Small intestine (tissue), 7 donors: Measurements from ENCODE around the gene GID8. TPM values are rescaled to one million over a fixed set of nuclear protein-coding genes. Genes with fewer than 3 reads are reported as not detected.

Experiments used
- DNase-seq, 2 donors: peaks; one replicate each; pipeline versions ENCODE4 v3.0.0 to v3.0.0-alpha.2; 2013
- FAIRE-seq: peaks from 2 replicates; lab custom pipeline; 2012; peaks lifted over from hg19 to GRCh38; lab: Jason Lieb, UNC
- H3K27ac ChIP-seq, 3 donors: one replicate each; pipeline ENCODE4 v1.5.1; 2013; ENCODE audit warnings: low read length in 2 of 3, mild to moderate bottlenecking in 2 of 3, control low read depth in 1 of 3, inconsistent platforms in 1 of 3, low read depth in 1 of 3, moderate library complexity in 1 of 3
- H3K27me3 ChIP-seq, 3 donors: one replicate each; pipeline ENCODE4 v1.6.1; 2013; ENCODE audit warnings: low read length in 3 of 3, inconsistent platforms in 1 of 3; ENCODE audit not compliant: control insufficient read depth in 3 of 3, insufficient read depth in 3 of 3
- H3K36me3 ChIP-seq, 3 donors: one replicate each; pipeline ENCODE4 v1.6.1; 2013; ENCODE audit warnings: low read length in 3 of 3, inconsistent platforms in 1 of 3, low read depth in 1 of 3, mild to moderate bottlenecking in 1 of 3, moderate library complexity in 1 of 3; ENCODE audit not compliant: control insufficient read depth in 3 of 3, insufficient read depth in 2 of 3
- H3K4me1 ChIP-seq, 3 donors: one replicate each; pipeline ENCODE4 v1.6.1; 2013; ENCODE audit warnings: low read length in 2 of 3, inconsistent platforms in 1 of 3, low read depth in 1 of 3, mild to moderate bottlenecking in 1 of 3, moderate library complexity in 1 of 3; ENCODE audit not compliant: control insufficient read depth in 3 of 3, insufficient read depth in 2 of 3
- H3K4me3 ChIP-seq, 3 donors: one replicate each; pipeline ENCODE4 v1.5.1; 2013; ENCODE audit warnings: low read length in 3 of 3, control low read depth in 1 of 3, inconsistent platforms in 1 of 3, low read depth in 1 of 3, mild to moderate bottlenecking in 1 of 3, moderate library complexity in 1 of 3
- H3K9me3 ChIP-seq, 2 donors: one replicate each; pipeline ENCODE4 v1.6.1; 2013; ENCODE audit warnings: low read depth in 1 of 2, low read length in 1 of 2; ENCODE audit not compliant: control insufficient read depth in 2 of 2, insufficient read depth in 1 of 2
- WGBS, 3 donors: extraction: QIAGEN DNeasy Blood & Tissue Kit; methylation state at CpG; one replicate each; pipeline ENCODE4 v1.1.7; 2013; 5-methylcytosine and 5-hydroxymethylcytosine counted together
- polyA plus RNA-seq, 4 donors: library from polyadenylated mRNA; stranded (reverse) in 3 of 4; unstranded in 1 of 4; fragments of 200-250 nt in 3 of 4; fragments of 120-200 nt in 1 of 4; gene quantifications; one replicate each; pipeline versions ENCODE4 v1.2.1 to v1.2.3, GENCODE V29; 2013
- donor health status: healthy with polysubstance abuse.
- donor health status: control.
- donor health status: control.
- donor health status: Bipolar disorder and iron deficiency.
- donor health status: healthy.

The GID8 gene
- polyA plus RNA-seq, 4 donors: 14.3 to 31.0 (median 17.1) TPM

GRCh38 chr20:62971950-62972844, 34.2 kb downstream of the GID8 start:
- no peak overlapping the region for H3K27ac ChIP-seq
- H3K27me3 ChIP-seq: peaks cover 2 to 52% (median 18%) of the 10 kb centered on the region in 3 donors
- no peak for FAIRE-seq
- H3K4me1 ChIP-seq: peaks cover 0 to 6% (median 0%) of the 10 kb centered on the region in 3 donors
- 4 to 6% (median 5%) methylated on average over 35 to 38 of the region's 38 CpGs for WGBS, 3 donors
- DNase-seq: peak; percentile 72 to 88
- H3K4me3 ChIP-seq: no peak overlapping the region
- no peaks in the 10 kb centered on the region for H3K36me3 ChIP-seq
- H3K9me3 ChIP-seq: no peaks in the 10 kb centered on the region

DNA sequence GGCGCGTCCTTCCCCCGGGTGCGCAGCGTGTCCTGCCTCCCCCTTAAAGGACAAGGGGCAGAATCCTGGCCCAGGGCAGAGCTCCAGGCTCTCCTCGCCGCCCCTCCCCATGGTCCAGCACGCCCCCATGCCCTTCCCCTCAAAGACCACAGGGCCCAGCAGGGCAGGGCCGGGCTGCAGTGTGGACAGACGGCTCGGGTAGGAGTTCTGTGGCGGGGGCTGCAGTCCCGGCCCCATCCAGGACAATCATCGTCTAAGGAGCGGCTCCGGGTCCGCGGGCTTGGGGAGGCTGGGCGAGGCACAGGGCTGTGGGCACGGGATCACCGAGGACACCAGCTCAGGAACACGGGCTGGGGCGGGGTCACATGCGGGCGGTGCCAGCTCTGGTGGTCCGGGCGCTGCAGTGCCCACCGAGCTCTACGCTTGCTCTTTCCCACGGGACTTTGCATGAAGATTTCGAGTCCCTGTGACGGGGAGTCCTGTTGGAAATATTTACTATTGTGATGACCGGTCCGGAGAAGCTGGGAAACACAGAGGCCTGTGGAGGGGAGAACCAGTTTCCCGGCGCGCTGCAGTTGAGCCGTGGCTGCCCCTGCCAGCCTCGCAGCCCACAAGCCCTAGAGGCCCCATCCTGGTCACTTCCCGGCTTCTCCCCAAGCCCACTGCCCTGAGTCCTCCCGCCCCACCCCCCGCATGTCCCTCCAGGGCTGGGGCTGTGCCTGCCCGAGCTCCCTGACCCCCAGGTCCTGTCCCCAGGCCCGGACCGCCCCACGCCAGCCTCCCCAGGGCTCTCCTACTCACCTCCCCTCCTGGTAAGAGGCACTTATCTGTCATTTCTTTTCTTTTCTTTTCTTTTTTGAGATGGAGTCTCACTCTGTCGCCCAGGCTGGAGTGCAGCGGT, 35.1 kb downstream of the GID8 start:
- 18 to 21% (median 19%) methylated on average over 42 to 48 of the region's 48 CpGs for WGBS, 3 donors
- Histone ChIP-seq H3K27me3 (peaks cover 2 to 55% (median 18%) of the 10 kb centered on the region in 3 donors), H3K27ac (no peak overlapping the region), H3K4me1 (peaks cover 0 to 6% (median 0%) of the 10 kb centered on the region in 3 donors), H3K36me3 (no peaks in the 10 kb centered on the region), H3K4me3 (no peak overlapping the region), H3K9me3 (no peaks in the 10 kb centered on the region)
- FAIRE-seq: no peak
- DNase-seq: peak in 1 of 2 donors; percentile 10

DNA sequence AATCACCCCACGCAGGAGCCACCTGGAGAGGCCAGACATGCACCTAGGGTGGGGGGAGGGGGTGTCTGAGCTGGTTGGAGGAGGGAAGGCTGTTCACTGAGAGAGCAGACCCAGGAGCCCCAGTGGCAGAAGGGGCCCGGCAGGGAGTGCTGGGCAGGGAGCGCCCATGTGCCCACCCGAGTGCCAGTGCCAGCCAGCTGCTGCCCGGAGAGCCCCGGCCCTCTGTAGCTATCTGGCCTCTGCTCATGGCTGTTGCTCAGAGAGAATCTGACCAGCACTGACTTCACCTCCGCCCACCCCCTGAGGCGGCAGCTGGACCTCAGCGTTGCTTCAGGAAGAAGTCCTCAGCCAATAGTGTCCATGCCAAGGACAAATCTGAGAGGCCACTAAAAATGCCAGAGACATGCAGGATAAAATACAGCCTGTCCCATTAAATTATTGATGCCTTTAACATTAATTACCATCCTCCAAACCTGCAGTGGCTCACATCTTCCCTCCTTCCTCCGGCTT, 37.4 kb downstream of the GID8 start:
- no peak overlapping the region for H3K27ac ChIP-seq
- no peaks in the 10 kb centered on the region for H3K36me3 ChIP-seq
- 61 to 73% (median 69%) methylated on average over 9 to 10 of the region's 10 CpGs for WGBS, 3 donors
- peaks cover 0 to 6% (median 0%) of the 10 kb centered on the region in 3 donors for H3K4me1 ChIP-seq
- FAIRE-seq: no peak
- no peaks in the 10 kb centered on the region for H3K9me3 ChIP-seq
- H3K4me3 ChIP-seq: no peak overlapping the region
- no peak for DNase-seq
- peaks cover 14 to 70% (median 29%) of the 10 kb centered on the region in 3 donors for H3K27me3 ChIP-seq

GRCh38 chr20:62975812-62976508, 38.0 kb downstream of the GID8 start:
- no peaks in the 10 kb centered on the region for H3K9me3 ChIP-seq
- WGBS, 3 donors: 44 to 60% (median 55%) methylated on average over 9 of the region's 9 CpGs
- no peak overlapping the region for H3K4me3 ChIP-seq
- no peak overlapping the region for H3K27ac ChIP-seq
- no peaks in the 10 kb centered on the region for H3K36me3 ChIP-seq
- FAIRE-seq (no peak), DNase-seq (no peak)
- peaks cover 0 to 6% (median 0%) of the 10 kb centered on the region in 3 donors for H3K4me1 ChIP-seq
- H3K27me3 ChIP-seq: peaks cover 14 to 74% (median 29%) of the 10 kb centered on the region in 3 donors

GRCh38 chr20:62976886-62977285, 38.9 kb downstream of the GID8 start:
- no peak overlapping the region for H3K4me3 ChIP-seq
- no peak for DNase-seq
- no peak for FAIRE-seq
- H3K9me3 ChIP-seq: no peaks in the 10 kb centered on the region
- H3K27ac ChIP-seq: no peak overlapping the region
- 87 to 89% (median 88%) methylated on average over 15 to 16 of the region's 16 CpGs for WGBS, 3 donors
- H3K27me3 ChIP-seq: peaks cover 12 to 79% (median 34%) of the 10 kb centered on the region in 3 donors
- H3K4me1 ChIP-seq: peaks cover 0 to 6% (median 0%) of the 10 kb centered on the region in 3 donors
- H3K36me3 ChIP-seq: no peaks in the 10 kb centered on the region

DNA sequence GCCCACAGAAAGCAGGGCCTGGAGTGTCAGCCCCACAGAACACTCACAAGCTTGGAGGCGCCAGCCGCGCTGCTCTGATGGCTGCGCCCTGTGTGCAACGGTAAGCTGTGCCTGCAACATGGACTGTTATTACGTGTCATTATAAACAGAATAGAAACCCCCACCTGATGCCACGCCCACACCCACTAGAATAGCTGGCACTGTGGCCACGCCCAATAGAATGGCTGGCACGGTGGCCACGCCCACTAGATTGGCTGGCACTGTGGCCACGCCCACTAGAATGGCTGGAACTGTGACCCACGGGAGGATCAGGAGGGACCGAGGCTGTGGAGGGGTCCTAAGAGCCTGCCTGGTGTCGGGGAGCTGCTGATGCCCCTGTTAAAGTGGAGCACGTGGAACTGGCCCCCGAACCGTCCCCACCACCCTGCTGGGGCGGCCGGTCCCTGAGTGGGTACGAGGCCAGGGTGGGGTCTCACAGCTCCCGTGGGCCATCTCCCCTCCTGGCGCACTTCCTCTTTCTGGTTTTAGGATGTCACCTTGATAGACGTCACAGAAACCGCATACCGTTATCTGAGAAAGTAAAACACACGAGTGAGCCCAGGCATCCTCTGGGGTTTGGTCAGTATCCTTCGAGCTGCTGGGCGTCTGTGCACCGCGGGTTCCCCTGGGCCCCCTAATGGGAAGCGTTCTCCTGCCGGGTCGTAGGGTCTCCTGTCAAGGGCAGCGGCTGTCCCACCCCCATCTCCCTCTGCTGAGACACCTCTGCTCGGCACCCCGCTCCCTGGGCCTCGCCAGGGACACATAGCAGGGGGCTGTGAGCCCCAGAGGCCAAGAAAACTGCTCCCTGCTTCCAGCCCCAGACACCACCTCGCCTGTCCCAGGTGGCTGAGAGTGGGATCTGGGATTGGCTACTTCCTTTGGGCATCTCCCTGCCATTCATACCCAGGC, 39.9 kb downstream of the GID8 start:
- Histone ChIP-seq H3K9me3 (no peaks in the 10 kb centered on the region), H3K27me3 (peaks cover 15 to 83% (median 35%) of the 10 kb centered on the region in 3 donors), H3K4me3 (no peak overlapping the region), H3K4me1 (peaks cover 0 to 3% (median 0%) of the 10 kb centered on the region in 3 donors), H3K27ac (no peak overlapping the region), H3K36me3 (no peaks in the 10 kb centered on the region)
- WGBS, 3 donors: 49 to 56% (median 51%) methylated on average over 38 of the region's 38 CpGs
- DNase-seq (peak in 1 of 2 donors; percentile 35), FAIRE-seq (no peak)

DNA sequence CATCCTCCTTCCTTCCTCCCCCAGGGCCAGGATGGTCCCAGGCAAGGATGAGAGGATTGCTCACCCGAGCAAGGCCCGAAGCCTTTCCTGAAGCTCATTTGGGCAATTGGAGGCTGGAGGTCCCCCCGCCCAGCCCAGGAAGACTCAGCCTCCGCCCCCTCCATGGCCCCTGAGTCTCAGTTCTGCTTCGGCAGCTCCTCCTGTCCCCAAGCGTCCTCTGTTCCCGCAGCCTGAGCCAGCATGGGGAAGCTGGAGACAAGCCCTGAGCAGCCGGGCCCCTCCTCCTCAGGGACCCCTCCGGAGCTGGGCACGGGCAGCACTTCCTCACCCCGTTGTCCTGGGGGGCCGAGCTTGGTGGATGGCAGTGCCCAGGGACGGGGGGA, 40.6 kb downstream of the GID8 start:
- no peak overlapping the region for H3K27ac ChIP-seq
- FAIRE-seq: no peak
- no peaks in the 10 kb centered on the region for H3K9me3 ChIP-seq
- no peak for DNase-seq
- 58 to 67% (median 61%) methylated on average over 12 to 13 of the region's 13 CpGs for WGBS, 3 donors
- H3K4me3 ChIP-seq: no peak overlapping the region
- peaks cover 15 to 77% (median 35%) of the 10 kb centered on the region in 3 donors for H3K27me3 ChIP-seq
- no peaks in the 10 kb centered on the region for H3K4me1 ChIP-seq
- no peaks in the 10 kb centered on the region for H3K36me3 ChIP-seq
